ENCODE results near the gene PMCH. TPM values are rescaled to one million over a fixed set of nuclear protein-coding genes. Genes with fewer than 3 reads are reported as not detected.

The PMCH gene
- total and polyA plus RNA-seq, 2 of the 13 experiments (the other 11 are each of a cell fraction or from before 2014, with no cell fraction given), result not detected

Small RNAs within 50 kb of the gene (small RNA-seq; reads per million reads assigned to genes)
- 0 reads per million in 3 experiments for gene RN7SL793P (ENCODE audit: insufficient read depth in 2 of 3, insufficient read length in 3 of 3, low read depth in 2 of 3, low replicate concordance in 1 of 3)

Other genes with a start within 250 kb of the PMCH start
- 32.7 and 40.5 TPM in 2 replicates for gene WASHC3, start 135.8 kb downstream of the PMCH start, total RNA-seq (2016; rRNA removed; fragmentation: Illumina TruSeq; extraction: Trizol)
- gene WASHC3, start 135.8 kb downstream of the PMCH start, polyA plus RNA-seq (2011; rRNA removed), result 36.0 and 47.3 TPM in 2 replicates
- 80.1 and 130 TPM in 2 replicates for gene NUP37, start 77.7 kb downstream of the PMCH start, total RNA-seq (2016; rRNA removed; fragmentation: Illumina TruSeq; extraction: Trizol)
- 29.4 and 50.6 TPM in 2 replicates for gene NUP37, start 77.7 kb downstream of the PMCH start, polyA plus RNA-seq (2011; rRNA removed)
- gene PARPBP, start 77.7 kb downstream of the PMCH start, total RNA-seq (2016; rRNA removed; fragmentation: Illumina TruSeq; extraction: Trizol), result 28.4 and 43.3 TPM in 2 replicates
- 4.3 and 6.7 TPM in 2 replicates for gene PARPBP, start 77.7 kb downstream of the PMCH start, polyA plus RNA-seq (2011; rRNA removed)